RWPE1 (cell line): ENCODE results near the gene ZBTB22.
"Not testable (repeated sequence)": the region's sequence is repeated elsewhere in the genome, so short reads cannot be mapped to it uniquely, and the experiment has no call there.

ENCODE experiments used
- CTCF ChIA-PET: fragments of 350-600 bp; sonication (Branson Sonifier 250); formaldehyde crosslinking; extraction: SDS; loops from one replicate; lab custom pipeline; 2021; lab: Yijun Ruan, JAX
- POLR2A ChIA-PET: fragments of 400-600 bp; formaldehyde crosslinking; extraction: SDS; loops from one replicate; lab custom pipeline; 2020; ENCODE audit warnings: antibody characterized with exemption; ENCODE audit not compliant: low non-redundant PET; lab: Yijun Ruan, JAX
- DNase-seq: peaks from one replicate; pipeline ENCODE4 v3.0.0; 2012; ENCODE audit warnings: low spot score
- H3K27ac ChIP-seq: fragments of 450-650 bp; 2 replicates; pipeline ENCODE4 v1.5.1; 2017
- CTCF ChIP-seq: fragments of 450-650 bp; conservative IDR thresholded peaks from 2 replicates; pipeline ENCODE4 v1.5.1; 2017; ENCODE audit warnings: low read depth, mild to moderate bottlenecking

ZBTB22 gene

GRCh38 chr6:33288921-33289783 is 28.4 kb downstream of the ZBTB22 start, which contains the start of the genes PFDN6 and WDR46:
Gene PFDN6 (plus strand): TSS chr6:33289601. CDS start chr6:33289857, 256 bp downstream.
Gene WDR46 (minus strand): TSS chr6:33289239. CDS start chr6:33289170, 69 bp downstream.
- ChIA-PET CTCF (interaction anchor here (0.6 to 1.2 kb wide), 4 partner anchors 9 to 129 kb away, joined by 3 to 8 read pairs (median 5); partner anchors contain the start of genes B3GALT4 and CUTA), POLR2A (interaction anchor here (0.6 to 2.5 kb wide), 4 partner anchors 8 to 28 kb away, joined by 3 to 10 read pairs (median 5); partner anchors contain the start of genes RPS18, VPS52 and ZBTB22)
- DNase-seq: peak; percentile 96
- TF ChIP-seq CTCF: no peak
- peak within 1 kb of the TSS; percentile 76 for H3K27ac ChIP-seq

- ChIA-PET CTCF (interaction anchor here (0.6 to 1.2 kb wide), 5 partner anchors 8 to 402 kb away, joined by 3 to 8 read pairs (median 4); partner anchors contain the start of genes B3GALT4 and CUTA), POLR2A (interaction anchor here (0.6 to 2.5 kb wide), 3 partner anchors 9 to 16 kb away, joined by 4 to 10 read pairs (median 6); partner anchors contain the start of genes RPS18 and VPS52)
- no peak for TF ChIP-seq CTCF
- DNase-seq: no peak
- peak overlapping the region; percentile 76 for H3K27ac ChIP-seq
Observed at GRCh38 chr6:33288141-33288920, 29.2 kb downstream of the ZBTB22 start.

- ChIA-PET POLR2A (no interaction called here), CTCF (no interaction called here)
- no peak for DNase-seq
- no peak for TF ChIP-seq CTCF
- H3K27ac ChIP-seq: no peak overlapping the region
Observed at GRCh38 chr6:33286946-33287914, 30.3 kb downstream of the ZBTB22 start.

GRCh38 chr6:33285214-33285613 is 32.3 kb downstream of the ZBTB22 start:
- POLR2A ChIA-PET, CTCF ChIA-PET, DNase-seq, H3K27ac ChIP-seq: not testable (repeated sequence)

GRCh38 chr6:33280539-33280938 is 37.0 kb downstream of the ZBTB22 start:
- POLR2A ChIA-PET: no interaction called here
- H3K27ac ChIP-seq: peak overlapping the region; percentile 95
- CTCF ChIA-PET: interaction anchor here (1.1 kb wide), 1 partner anchor 8 kb away, joined by 3 read pairs; the partner anchor contains the start of genes PFDN6 and WDR46
- DNase-seq: no peak
- no peak for TF ChIP-seq CTCF

GRCh38 chr6:33279971-33280511 is 37.5 kb downstream of the ZBTB22 start:
- CTCF ChIA-PET: interaction anchor here (0.6 to 1.1 kb wide), 5 partner anchors 9 to 270 kb away, joined by 3 to 7 read pairs (median 3); partner anchors contain the start of genes PFDN6 and WDR46
- H3K27ac ChIP-seq: peak overlapping the region; percentile 95
- TF ChIP-seq CTCF: peak; percentile 41
- POLR2A ChIA-PET: no interaction called here
- peak; percentile 74 for DNase-seq
